OCI-LY1 (cell line): ENCODE measurements around the gene PTGER3.

Experiments used
- CTCF ChIP-seq: fragments of 200-600 bp; sonication (generic), shearing (Covaris generic); IDR thresholded peaks from 2 replicates; pipeline ENCODE4 v1.5.1; 2017; ENCODE audit warnings: mild to moderate bottlenecking, antibody characterized with exemption, low read length, moderate library complexity, mixed read lengths
- EZH2 ChIP-seq: fragments of 200-600 bp; sonication (generic), shearing (Covaris generic); IDR thresholded peaks from 2 replicates; pipeline ENCODE4 v1.8.0; 2017; ENCODE audit warnings: borderline replicate concordance, mixed run types, mild to moderate bottlenecking, antibody characterized with exemption, low read length, moderate library complexity, mixed read lengths

- no peak for TF ChIP-seq CTCF
- no peak for TF ChIP-seq EZH2
Measured at GRCh38 chr1:70978623-70979022, 69.0 kb downstream of the PTGER3 start.
